HG02938 (cell line): ENCODE measurements around the gene MAPK1IP1L.

Source experiments
- ATAC-seq: cut with Tn5 transposase; IDR thresholded peaks from one replicate; pipeline ENCODE4 v1.9.1; 2021; ENCODE audit warnings: mild to moderate bottlenecking, moderate library complexity; ENCODE audit not compliant: unreplicated experiment

MAPK1IP1L gene

GRCh38 chr14:55094292-55095157 lies 43.1 kb downstream of the MAPK1IP1L start:
- no peak for ATAC-seq

- peak; percentile 66 for ATAC-seq
Measured at GRCh38 chr14:55097881-55098560, 46.6 kb downstream of the MAPK1IP1L start.

- no peak for ATAC-seq
Measured at GRCh38 chr14:55098561-55098898, 47.1 kb downstream of the MAPK1IP1L start.

- ATAC-seq: no peak
Measured at GRCh38 chr14:55099756-55100155, 48.3 kb downstream of the MAPK1IP1L start.

GRCh38 chr14:55101698-55102097 lies 50.3 kb downstream of the MAPK1IP1L start:
- no peak for ATAC-seq

- ATAC-seq: peak; percentile 66
Measured at GRCh38 chr14:55102141-55102621, 50.7 kb downstream of the MAPK1IP1L start.

GRCh38 chr14:55103005-55103640 lies 51.7 kb downstream of the MAPK1IP1L start:
- peak; percentile 24 for ATAC-seq

GRCh38 chr14:55103971-55104954 lies 52.8 kb downstream of the MAPK1IP1L start:
- ATAC-seq: no peak

GRCh38 chr14:55105991-55106390 lies 54.5 kb downstream of the MAPK1IP1L start:
- no peak for ATAC-seq

- no peak for ATAC-seq
Measured at GRCh38 chr14:55107766-55108554, 56.5 kb downstream of the MAPK1IP1L start.

GRCh38 chr14:55109836-55110235 lies 58.4 kb downstream of the MAPK1IP1L start:
- no peak for ATAC-seq

- ATAC-seq: no peak
Measured at GRCh38 chr14:55111122-55111708, 59.8 kb downstream of the MAPK1IP1L start.

- no peak for ATAC-seq
Measured at GRCh38 chr14:55114720-55115119, 63.3 kb downstream of the MAPK1IP1L start.

GRCh38 chr14:55115460-55115859 lies 64.0 kb downstream of the MAPK1IP1L start:
- no peak for ATAC-seq

- ATAC-seq: no peak
Measured at GRCh38 chr14:55115861-55116245, 64.4 kb downstream of the MAPK1IP1L start.

- no peak for ATAC-seq
Measured at GRCh38 chr14:55116246-55117030, 65.0 kb downstream of the MAPK1IP1L start.

GRCh38 chr14:55117803-55118441 lies 66.5 kb downstream of the MAPK1IP1L start:
- no peak for ATAC-seq

GRCh38 chr14:55118761-55119160 lies 67.3 kb downstream of the MAPK1IP1L start:
- no peak for ATAC-seq
